Measurements from ENCODE around the gene TAS2R38.

Gene TAS2R38

GRCh38 chr7:142006577-142006976, 33.0 kb upstream of the TAS2R38 start:
- Histone ChIP-seq H3K4me1 (no peaks in the 10 kb centered on the region), H3K4me3 (ENCODE audit: low read depth, low read length) (no peak overlapping the region), H3K27me3 (no peaks in the 10 kb centered on the region), H3K36me3 (no peaks in the 10 kb centered on the region), H3K9me3 (no peaks in the 10 kb centered on the region)
- no peak for DNase-seq
- TF ChIP-seq CTCF (IDR thresholded peaks at IDR 0.05; ENCODE audit: low read depth, low read length), result no peak

GRCh38 chr7:142002179-142002578, 28.6 kb upstream of the TAS2R38 start:
- Histone ChIP-seq H3K4me1 (no peaks in the 10 kb centered on the region), H3K27me3 (no peaks in the 10 kb centered on the region), H3K36me3 (no peaks in the 10 kb centered on the region), H3K4me3 (ENCODE audit: low read depth, low read length) (no peak overlapping the region), H3K9me3 (no peaks in the 10 kb centered on the region)
- no peak for TF ChIP-seq CTCF (IDR thresholded peaks at IDR 0.05; ENCODE audit: low read depth, low read length)
- no peak for DNase-seq

GRCh38 chr7:142001163-142001874, 27.7 kb upstream of the TAS2R38 start:
- H3K27me3 ChIP-seq, result no peaks in the 10 kb centered on the region; the same call in 1 of the 2 replicates
- H3K4me3 ChIP-seq (ENCODE audit: low read depth, low read length), result no peak overlapping the region
- TF ChIP-seq CTCF (IDR thresholded peaks at IDR 0.05; ENCODE audit: low read depth, low read length), result no peak
- H3K9me3 ChIP-seq, result no peaks in the 10 kb centered on the region
- no peaks in the 10 kb centered on the region for H3K4me1 ChIP-seq
- DNase-seq, result peak; percentile 8
- no peaks in the 10 kb centered on the region for H3K36me3 ChIP-seq

GRCh38 chr7:142000244-142000643, 26.7 kb upstream of the TAS2R38 start:
- DNase-seq, result no peak
- TF ChIP-seq CTCF (IDR thresholded peaks at IDR 0.05; ENCODE audit: low read depth, low read length), result no peak
- Histone ChIP-seq H3K36me3 (no peaks in the 10 kb centered on the region), H3K4me1 (no peaks in the 10 kb centered on the region), H3K4me3 (ENCODE audit: low read depth, low read length) (no peak overlapping the region), H3K27me3 (no peaks in the 10 kb centered on the region; the same call in 1 of the 2 replicates), H3K9me3 (no peaks in the 10 kb centered on the region)

GRCh38 chr7:141999058-141999623, 25.6 kb upstream of the TAS2R38 start:
- Histone ChIP-seq H3K36me3 (no peaks in the 10 kb centered on the region), H3K4me1 (no peaks in the 10 kb centered on the region), H3K9me3 (no peaks in the 10 kb centered on the region), H3K4me3 (ENCODE audit: low read depth, low read length) (no peak overlapping the region), H3K27me3 (no peaks in the 10 kb centered on the region; the same call in 1 of the 2 replicates)
- TF ChIP-seq CTCF (IDR thresholded peaks at IDR 0.05; ENCODE audit: low read depth, low read length), result no peak
- DNase-seq, result no peak

GRCh38 chr7:141993354-141993753, 19.8 kb upstream of the TAS2R38 start:
- DNase-seq, result no peak
- no peaks in the 10 kb centered on the region; the same call in 1 of the 2 replicates for H3K27me3 ChIP-seq
- H3K4me3 ChIP-seq (ENCODE audit: low read depth, low read length), result no peak overlapping the region
- no peaks in the 10 kb centered on the region for H3K4me1 ChIP-seq
- H3K9me3 ChIP-seq, result no peaks in the 10 kb centered on the region
- TF ChIP-seq CTCF (IDR thresholded peaks at IDR 0.05; ENCODE audit: low read depth, low read length), result no peak
- H3K36me3 ChIP-seq, result no peaks in the 10 kb centered on the region

All from BE2C (cell line).